Brain microvascular endothelial cell (primary cell): Measurements from ENCODE around the gene ASIC1.

ENCODE experiments used
- DNase-seq: peaks from one replicate; pipeline ENCODE4 v3.0.0-alpha.2; 2020
- H3K27ac ChIP-seq: fragments of 250-450 bp; sonication (Bioruptor Pico); 2 replicates; pipeline ENCODE4 v1.5.1; 2020; ENCODE audit warnings: mild to moderate bottlenecking, moderate library complexity
- H3K27me3 ChIP-seq: fragments of 250-450 bp; sonication (Bioruptor Pico); replicated peaks from 2 replicates; pipeline ENCODE4 v1.5.1; 2020; ENCODE audit warnings: mild to moderate bottlenecking
- H3K36me3 ChIP-seq: fragments of 250-450 bp; sonication (Bioruptor Pico); replicated peaks from 2 replicates; pipeline ENCODE4 v1.5.1; 2020; ENCODE audit warnings: mild to moderate bottlenecking
- H3K4me3 ChIP-seq: 2 replicates; pipeline ENCODE4 v1.5.1; 2011; ENCODE audit warnings: low read depth, mild to moderate bottlenecking, control low read depth, low read length, moderate library complexity
- in situ Hi-C: cut with HindIII; loops from 2 replicates; pipeline ENCODE4 v1.10.0; 2017; ENCODE audit warnings: low sequenced_read_pairs, low pct_ligation_motif_present
- TF ChIP-seq, protein P1 (sequence below): IDR thresholded peaks from 2 replicates; pipeline ENCODE4 v1.5.1; 2011; ENCODE audit warnings: low read depth, mild to moderate bottlenecking, moderate library complexity, low read length, control low read depth, inconsistent platforms; ENCODE audit errors: missing control alignments

Gene ASIC1

DNA sequence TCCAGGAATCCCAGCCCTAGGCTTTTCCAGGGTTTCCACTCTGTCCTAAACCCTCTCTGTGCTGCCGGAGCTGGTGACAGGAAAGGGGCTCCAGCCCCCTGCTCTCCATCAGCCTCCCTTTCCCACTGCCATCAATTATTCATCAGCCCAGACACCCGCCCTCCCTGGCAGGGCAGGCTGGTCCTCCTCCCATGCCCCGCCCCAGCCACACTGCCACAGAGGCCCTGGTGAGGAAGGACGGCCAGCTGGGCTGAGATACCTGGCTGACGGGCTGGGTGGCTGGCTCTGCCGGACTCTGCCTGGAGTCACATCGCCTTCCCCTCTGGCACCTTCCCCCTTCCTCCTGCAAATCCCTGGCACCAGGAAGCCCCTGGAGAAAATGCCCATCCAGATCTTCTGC is 15.8 kb downstream of the ASIC1 start:
- in situ Hi-C loops = no loop called here
- no peaks in the 10 kb centered on the region for H3K27me3 ChIP-seq
- H3K4me3 ChIP-seq = no peak overlapping the region
- no peaks in the 10 kb centered on the region for H3K36me3 ChIP-seq
- TF ChIP-seq, protein P1, sequence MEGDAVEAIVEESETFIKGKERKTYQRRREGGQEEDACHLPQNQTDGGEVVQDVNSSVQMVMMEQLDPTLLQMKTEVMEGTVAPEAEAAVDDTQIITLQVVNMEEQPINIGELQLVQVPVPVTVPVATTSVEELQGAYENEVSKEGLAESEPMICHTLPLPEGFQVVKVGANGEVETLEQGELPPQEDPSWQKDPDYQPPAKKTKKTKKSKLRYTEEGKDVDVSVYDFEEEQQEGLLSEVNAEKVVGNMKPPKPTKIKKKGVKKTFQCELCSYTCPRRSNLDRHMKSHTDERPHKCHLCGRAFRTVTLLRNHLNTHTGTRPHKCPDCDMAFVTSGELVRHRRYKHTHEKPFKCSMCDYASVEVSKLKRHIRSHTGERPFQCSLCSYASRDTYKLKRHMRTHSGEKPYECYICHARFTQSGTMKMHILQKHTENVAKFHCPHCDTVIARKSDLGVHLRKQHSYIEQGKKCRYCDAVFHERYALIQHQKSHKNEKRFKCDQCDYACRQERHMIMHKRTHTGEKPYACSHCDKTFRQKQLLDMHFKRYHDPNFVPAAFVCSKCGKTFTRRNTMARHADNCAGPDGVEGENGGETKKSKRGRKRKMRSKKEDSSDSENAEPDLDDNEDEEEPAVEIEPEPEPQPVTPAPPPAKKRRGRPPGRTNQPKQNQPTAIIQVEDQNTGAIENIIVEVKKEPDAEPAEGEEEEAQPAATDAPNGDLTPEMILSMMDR = no peak
- DNase-seq = no peak
- no peak overlapping the region for H3K27ac ChIP-seq

DNA sequence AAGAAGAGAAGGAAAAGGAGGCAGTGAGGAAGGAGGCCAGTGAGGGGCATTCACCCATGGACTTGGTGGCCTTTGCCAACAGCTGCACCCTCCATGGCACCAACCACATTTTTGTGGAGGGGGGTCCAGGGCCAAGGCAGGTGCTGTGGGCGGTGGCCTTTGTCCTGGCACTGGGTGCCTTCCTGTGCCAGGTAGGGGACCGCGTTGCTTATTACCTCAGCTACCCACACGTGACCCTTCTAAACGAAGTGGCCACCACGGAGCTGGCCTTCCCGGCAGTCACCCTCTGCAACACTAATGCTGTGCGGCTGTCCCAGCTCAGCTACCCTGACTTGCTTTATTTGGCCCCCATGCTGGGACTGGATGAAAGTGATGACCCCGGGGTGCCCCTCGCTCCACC is 16.3 kb downstream of the ASIC1 start:
- TF ChIP-seq, protein P1 = no peak
- DNase-seq = no peak
- Histone ChIP-seq H3K4me3 (no peak overlapping the region), H3K36me3 (no peaks in the 10 kb centered on the region), H3K27me3 (no peaks in the 10 kb centered on the region), H3K27ac (no peak overlapping the region)
- in situ Hi-C loops = no loop called here

DNA sequence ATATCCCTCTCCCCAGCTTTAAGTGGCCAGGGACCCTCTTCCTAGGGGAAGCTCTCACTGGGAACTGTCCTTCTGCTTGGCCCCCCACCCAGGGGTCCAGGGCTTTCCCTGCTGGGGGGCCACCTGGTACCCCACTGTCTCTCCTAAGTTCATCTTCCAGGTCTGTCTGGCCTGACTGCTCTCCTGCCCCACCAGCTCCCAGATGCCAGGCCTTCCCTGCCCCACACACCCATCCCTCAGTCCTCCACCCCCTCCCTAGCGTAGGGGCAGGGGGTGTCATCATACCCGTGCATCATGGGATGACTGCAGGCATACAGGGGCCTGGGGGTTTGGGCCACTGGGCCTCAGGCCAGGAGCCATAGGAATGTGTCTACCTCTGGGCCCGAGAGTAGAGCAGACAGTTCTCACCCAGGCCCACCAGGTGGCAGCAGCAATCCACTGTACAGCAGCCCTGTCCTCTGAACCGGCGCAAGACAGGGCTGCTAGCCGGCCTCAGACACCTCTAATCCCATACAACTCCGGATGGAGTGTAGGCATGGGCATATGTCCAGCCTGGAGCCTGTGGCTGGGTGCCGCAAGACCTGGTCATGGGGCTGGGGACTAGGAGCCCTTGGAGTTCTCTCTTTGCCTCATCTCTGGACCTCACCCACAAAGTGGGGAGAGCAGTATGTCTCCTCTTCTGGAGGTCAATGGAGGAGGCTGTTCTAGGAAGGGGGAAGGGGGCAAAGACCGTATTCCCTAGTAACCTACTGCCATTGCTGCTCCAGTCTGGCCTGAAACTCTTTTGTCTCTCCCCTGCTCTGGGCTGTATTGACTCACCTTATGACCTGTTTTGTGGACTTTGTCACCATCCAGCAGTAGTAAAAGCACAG is 17.8 kb downstream of the ASIC1 start:
- Histone ChIP-seq H3K27ac (no peak overlapping the region), H3K36me3 (no peaks in the 10 kb centered on the region), H3K4me3 (no peak overlapping the region), H3K27me3 (no peaks in the 10 kb centered on the region)
- peak; percentile 73 for DNase-seq
- TF ChIP-seq, protein P1 = peak; percentile 94
- in situ Hi-C loops = no loop called here

GRCh38 chr12:50075808-50076170 is 18.4 kb downstream of the ASIC1 start:
- Histone ChIP-seq H3K4me3 (no peak overlapping the region), H3K27me3 (no peaks in the 10 kb centered on the region), H3K27ac (no peak overlapping the region), H3K36me3 (no peaks in the 10 kb centered on the region)
- in situ Hi-C loops = no loop called here
- DNase-seq = no peak
- TF ChIP-seq, protein P1 = no peak

DNA sequence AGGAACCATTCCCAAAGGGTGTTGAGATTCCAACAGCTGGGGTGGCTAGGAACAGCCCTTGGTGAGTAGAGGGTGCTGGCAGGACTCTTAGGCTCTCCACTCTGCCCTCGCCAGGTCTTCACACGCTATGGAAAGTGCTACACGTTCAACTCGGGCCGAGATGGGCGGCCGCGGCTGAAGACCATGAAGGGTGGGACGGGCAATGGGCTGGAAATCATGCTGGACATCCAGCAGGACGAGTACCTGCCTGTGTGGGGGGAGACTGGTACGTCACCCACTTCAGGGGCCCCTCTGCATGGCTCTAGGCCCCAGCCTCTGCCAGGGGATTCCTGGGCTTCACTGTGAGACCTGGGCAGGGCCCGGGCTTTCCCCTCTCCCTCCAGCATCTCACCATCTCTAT is 19.7 kb downstream of the ASIC1 start:
- no peaks in the 10 kb centered on the region for H3K27me3 ChIP-seq
- no peaks in the 10 kb centered on the region for H3K36me3 ChIP-seq
- TF ChIP-seq, protein P1 = no peak
- H3K27ac ChIP-seq = no peak overlapping the region
- in situ Hi-C loops = no loop called here
- H3K4me3 ChIP-seq = no peak overlapping the region
- no peak for DNase-seq

DNA sequence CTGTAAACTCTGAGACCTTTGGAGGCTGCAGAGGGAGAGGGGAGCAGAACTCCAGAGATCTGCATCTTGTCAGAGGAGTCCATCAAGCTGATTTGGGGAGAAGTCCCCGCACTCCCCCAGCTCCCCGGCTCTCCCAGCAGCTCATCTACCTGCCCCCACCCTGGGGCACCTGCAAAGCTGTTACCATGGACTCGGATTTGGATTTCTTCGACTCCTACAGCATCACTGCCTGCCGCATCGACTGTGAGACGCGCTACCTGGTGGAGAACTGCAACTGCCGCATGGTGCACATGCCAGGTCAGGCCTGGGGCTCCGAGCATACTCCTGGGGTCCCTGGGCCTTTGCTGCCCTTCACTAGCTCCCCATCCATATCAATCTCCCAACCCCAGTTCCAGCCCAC is 20.9 kb downstream of the ASIC1 start:
- in situ Hi-C loops = no loop called here
- no peak for DNase-seq
- no peak overlapping the region for H3K4me3 ChIP-seq
- TF ChIP-seq, protein P1 = no peak
- H3K27ac ChIP-seq = no peak overlapping the region
- H3K36me3 ChIP-seq = no peaks in the 10 kb centered on the region
- H3K27me3 ChIP-seq = no peaks in the 10 kb centered on the region
